DOHH2 (cell line): Measurements from ENCODE around the gene SNX11.

ENCODE experiments used
- CTCF ChIP-seq: fragments of 200-600 bp; sonication (generic); IDR thresholded peaks from one replicate; pipeline ENCODE4 v1.5.1; 2014; ENCODE audit warnings: antibody characterized with exemption, mild to moderate bottlenecking, low read depth, low read length; ENCODE audit not compliant: poor library complexity, severe bottlenecking
- EZH2phosphoT487 ChIP-seq: fragments of 200-600 bp; sonication (generic); IDR thresholded peaks from 2 replicates; pipeline ENCODE4 v1.6.1; 2017; ENCODE audit warnings: borderline replicate concordance, mild to moderate bottlenecking, antibody characterized with exemption, low read length, moderate library complexity, mixed read lengths

- TF ChIP-seq CTCF (no peak), EZH2phosphoT487 (no peak)
These were observed 40.3 kb upstream of the SNX11 start for GRCh38 chr17:48067245-48067644.
